LNCaP clone FGC (cell line): Measurements from ENCODE around the gene CLBA1.
A peak's percentile ranks its signal among the peaks of the same experiment; 100 is the strongest.

Source experiments
- DNase-seq: peaks from one replicate; pipeline ENCODE4 v3.0.0-alpha.2; 2011; ENCODE audit warnings: low read depth
- H3K4me3 ChIP-seq: 2 replicates; pipeline ENCODE4 v1.5.1; 2011; ENCODE audit warnings: mild to moderate bottlenecking, low read depth, low read length, control low read depth
- TF ChIP-seq, protein P1 (sequence below): IDR thresholded peaks from 2 replicates; pipeline ENCODE4 v1.5.1; 2012; ENCODE audit warnings: mild to moderate bottlenecking; ENCODE audit not compliant: control insufficient read depth, insufficient read depth; ENCODE audit errors: extremely low read depth

CLBA1 gene

GRCh38 chr14:104983231-104983721 is 2.3 kb upstream of the CLBA1 start:
- DNase-seq, result no peak
- TF ChIP-seq, protein P1, sequence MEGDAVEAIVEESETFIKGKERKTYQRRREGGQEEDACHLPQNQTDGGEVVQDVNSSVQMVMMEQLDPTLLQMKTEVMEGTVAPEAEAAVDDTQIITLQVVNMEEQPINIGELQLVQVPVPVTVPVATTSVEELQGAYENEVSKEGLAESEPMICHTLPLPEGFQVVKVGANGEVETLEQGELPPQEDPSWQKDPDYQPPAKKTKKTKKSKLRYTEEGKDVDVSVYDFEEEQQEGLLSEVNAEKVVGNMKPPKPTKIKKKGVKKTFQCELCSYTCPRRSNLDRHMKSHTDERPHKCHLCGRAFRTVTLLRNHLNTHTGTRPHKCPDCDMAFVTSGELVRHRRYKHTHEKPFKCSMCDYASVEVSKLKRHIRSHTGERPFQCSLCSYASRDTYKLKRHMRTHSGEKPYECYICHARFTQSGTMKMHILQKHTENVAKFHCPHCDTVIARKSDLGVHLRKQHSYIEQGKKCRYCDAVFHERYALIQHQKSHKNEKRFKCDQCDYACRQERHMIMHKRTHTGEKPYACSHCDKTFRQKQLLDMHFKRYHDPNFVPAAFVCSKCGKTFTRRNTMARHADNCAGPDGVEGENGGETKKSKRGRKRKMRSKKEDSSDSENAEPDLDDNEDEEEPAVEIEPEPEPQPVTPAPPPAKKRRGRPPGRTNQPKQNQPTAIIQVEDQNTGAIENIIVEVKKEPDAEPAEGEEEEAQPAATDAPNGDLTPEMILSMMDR, result no peak
- no peak overlapping the region for H3K4me3 ChIP-seq

DNA sequence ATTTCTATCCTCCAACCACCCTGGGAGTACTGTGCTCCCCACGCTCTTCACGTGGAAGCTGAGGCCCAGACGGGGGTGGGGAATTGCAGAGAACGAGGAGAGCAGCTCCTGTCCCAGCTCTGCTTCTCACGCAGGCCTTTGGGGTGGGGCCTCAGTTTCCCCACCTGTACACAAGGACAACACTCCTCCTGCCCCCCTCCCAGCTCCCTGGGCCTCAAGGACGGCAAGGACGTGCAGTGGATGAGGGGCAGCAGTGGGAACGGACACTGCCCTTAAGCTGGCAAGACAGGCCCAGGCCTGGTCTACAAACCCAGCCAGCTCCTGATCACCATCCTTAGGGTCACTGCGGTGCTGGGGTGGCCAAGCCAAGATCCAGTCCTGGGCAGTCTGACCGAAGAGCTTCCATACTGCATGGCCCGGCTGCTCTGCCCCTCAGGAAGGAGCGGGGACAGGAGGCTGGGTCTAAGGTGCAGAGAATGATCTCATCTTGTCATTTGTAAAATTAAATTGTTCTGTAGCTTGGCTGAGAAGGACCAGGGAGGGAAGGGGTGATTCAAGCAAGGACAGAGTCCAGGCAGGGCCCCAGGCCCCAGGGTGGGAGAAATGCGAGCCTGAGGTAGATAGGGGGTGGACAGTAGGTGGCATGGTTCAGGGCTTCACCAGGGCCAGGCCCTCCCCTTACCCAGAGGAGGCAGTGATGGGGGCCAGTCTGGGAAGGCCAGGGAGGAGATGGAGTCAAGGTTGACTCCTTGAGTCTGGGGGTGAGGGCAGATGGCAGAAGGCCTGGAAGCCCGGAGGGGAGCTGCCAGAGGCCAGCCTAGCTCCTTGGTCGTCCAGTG is 1.3 kb upstream of the CLBA1 start:
- no peak overlapping the region for H3K4me3 ChIP-seq
- DNase-seq, result no peak
- TF ChIP-seq, protein P1, result no peak

- TF ChIP-seq, protein P1, result no peak
- no peak for DNase-seq
- H3K4me3 ChIP-seq, result peak overlapping the region; percentile 83
Measured at GRCh38 chr14:104986487-104987164, 1.0 kb downstream of the CLBA1 start.

DNA sequence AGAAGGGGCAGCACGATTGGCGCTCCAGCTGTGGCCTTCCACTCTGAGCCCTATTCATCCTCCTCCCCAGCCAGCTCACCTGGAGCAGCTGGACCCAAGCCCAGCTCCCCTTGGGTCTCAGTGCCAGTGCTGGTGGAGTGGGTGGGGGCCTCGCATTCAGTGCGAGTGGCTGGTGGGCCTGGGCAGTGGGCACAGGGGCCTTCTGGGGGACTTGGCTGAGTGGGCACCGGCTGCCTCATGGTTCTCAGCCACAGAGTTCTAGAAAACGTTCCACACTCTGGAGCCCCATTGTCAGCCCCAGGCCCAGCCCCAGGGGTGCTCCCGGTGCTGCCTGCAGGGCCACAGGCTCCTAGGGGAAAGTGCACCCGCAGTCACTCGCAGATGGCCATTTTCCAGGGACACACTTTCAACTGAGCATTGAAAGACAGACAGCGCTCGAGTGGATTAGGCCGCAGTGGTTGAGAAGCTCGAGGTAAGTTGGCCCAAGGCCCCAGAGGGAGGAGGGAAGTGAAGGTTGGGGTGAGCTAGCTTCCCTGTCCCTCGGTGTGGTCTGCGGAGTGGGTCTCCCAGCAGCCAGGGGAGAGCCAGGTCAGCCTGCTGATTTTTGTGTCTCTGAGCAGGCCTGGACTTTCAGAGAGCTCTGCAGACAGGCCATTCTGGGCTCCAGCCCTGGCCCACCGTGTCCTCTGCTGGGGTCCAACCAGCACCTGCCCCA is 3.8 kb downstream of the CLBA1 start:
- TF ChIP-seq, protein P1, result no peak
- H3K4me3 ChIP-seq, result no peak overlapping the region

DNA sequence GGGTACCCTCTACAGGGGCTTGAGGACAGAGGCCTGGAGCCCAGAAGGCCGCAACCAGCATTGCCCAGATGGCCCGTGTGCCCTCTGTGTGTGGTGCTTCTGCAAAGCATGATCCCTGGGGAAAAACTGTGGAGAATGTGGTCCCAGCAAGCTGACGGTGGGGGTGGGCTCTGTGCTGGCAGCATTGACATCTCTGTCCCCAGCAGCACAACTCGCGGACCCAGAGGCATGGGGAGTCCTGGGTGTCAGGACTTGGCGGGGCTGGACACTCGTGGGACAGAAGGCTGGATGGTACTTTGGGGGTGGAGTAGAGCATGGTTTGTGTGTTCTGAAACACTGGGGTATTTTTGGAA is 4.3 kb downstream of the CLBA1 start:
- no peak for DNase-seq
- TF ChIP-seq, protein P1, result no peak
- no peak overlapping the region for H3K4me3 ChIP-seq

More for the DNA sequence above, 3.8 kb downstream of the CLBA1 start:
- DNase-seq, result no peak

GRCh38 chr14:104991896-104992230 is 6.3 kb downstream of the CLBA1 start:
- TF ChIP-seq, protein P1, result no peak
- DNase-seq, result no peak
- H3K4me3 ChIP-seq, result no peak overlapping the region
